K562 (cell line): ENCODE results near the gene TRAF3IP1. TPM values are rescaled to one million over a fixed set of nuclear protein-coding genes. Genes with fewer than 3 reads are reported as not detected.

Experiments
- ATAC-seq: fragments of 200-7000 bp; cut with Tn5 transposase; 3 replicates; pipeline ENCODE4 v1.9.1; 2020; ENCODE audit warnings: moderate library complexity
- BruUV-seq: library from RNA; stranded (reverse); fragments of 400-500 nt; replicated peaks from 2 replicates; lab custom pipeline; 2021; lab: Mats Ljungman, UMichigan
- CTCF ChIA-PET: fragments of 300-600 bp; formaldehyde crosslinking; extraction: SDS; loops from one replicate; lab custom pipeline; 2021; ENCODE audit warnings: low intra/inter-chr PET ratio; lab: Yijun Ruan, JAX
- POLR2A ChIA-PET: fragments of 300-600, 350-650 bp; sonication (Branson Sonifier 250); formaldehyde crosslinking; extraction: SDS; loops from one replicate; lab custom pipeline; 2021; ENCODE audit warnings: antibody characterized with exemption, inconsistent platforms; lab: Yijun Ruan, JAX
- DNase-seq, 4 experiments: peaks; one replicate each; pipeline versions ENCODE4 v3.0.0 to v3.0.0-alpha.2; 2011 to 2018; ENCODE audit warnings: low spot score in 3 of 4, mixed read lengths in 3 of 4; ENCODE audit errors: extremely low read depth in 1 of 4
- FAIRE-seq: peaks from 2 replicates; lab custom pipeline; 2011; peaks lifted over from hg19 to GRCh38; lab: Jason Lieb, UNC
- H2AFZ ChIP-seq: 2 replicates; pipeline ENCODE4 v1.6.0; 2011; ENCODE audit warnings: low read depth, low read length, control low read depth, inconsistent platforms
- H3K27ac ChIP-seq: fragments of 200-600 bp; 3 replicates; pipeline ENCODE4 v1.8.0; 2011; ENCODE audit warnings: low read depth, mild to moderate bottlenecking, control low read depth, inconsistent platforms, low read length, moderate library complexity, mixed read lengths; ENCODE audit errors: extremely low read depth
- H3K27me3 ChIP-seq, 2 experiments: fragments of 300-600 bp in 1 of 2; 2 replicates in 1 of 2; 3 replicates in 1 of 2; pipeline versions ENCODE4 v1.6.0 to v1.8.0; 2011; ENCODE audit warnings: inconsistent platforms in 2 of 2, low read length in 2 of 2, mild to moderate bottlenecking in 1 of 2, mixed read lengths in 1 of 2, moderate library complexity in 1 of 2; ENCODE audit not compliant: control insufficient read depth in 2 of 2, insufficient read depth in 2 of 2
- H3K36me3 ChIP-seq: fragments of 300-600 bp; 3 replicates; pipeline ENCODE4 v1.8.0; 2011; ENCODE audit warnings: mild to moderate bottlenecking, low read length, inconsistent platforms; ENCODE audit not compliant: control insufficient read depth, insufficient read depth
- H3K4me1 ChIP-seq, 2 experiments: fragments of 200-600 bp in 1 of 2; replicated peaks in 1 of 2; 2 replicates in 1 of 2; 3 replicates in 1 of 2; pipeline versions ENCODE4 v1.5.1 to v1.8.0; 2011; ENCODE audit warnings: inconsistent platforms in 2 of 2, low read length in 2 of 2, mild to moderate bottlenecking in 1 of 2, mixed read lengths in 1 of 2, moderate library complexity in 1 of 2; ENCODE audit not compliant: control insufficient read depth in 2 of 2, insufficient read depth in 2 of 2
- H3K4me2 ChIP-seq: 2 replicates; pipeline ENCODE4 v1.6.1; 2011; ENCODE audit warnings: low read length, control low read depth, inconsistent platforms, mixed read lengths; ENCODE audit not compliant: insufficient read depth
- H3K4me3 ChIP-seq: fragments of 200-600 bp; sonication (generic), shearing (Covaris generic); 2 replicates; pipeline ENCODE4 v1.5.1; 2016; ENCODE audit warnings: control low read depth, inconsistent platforms
- H3K79me2 ChIP-seq: fragments of 200-600 bp; 3 replicates; pipeline ENCODE4 v1.8.0; 2011; ENCODE audit warnings: low read length, inconsistent platforms; ENCODE audit not compliant: control insufficient read depth, insufficient read depth
- H3K9ac ChIP-seq, 2 experiments: 2 replicates each; pipeline versions ENCODE4 v1.6.0 to v1.6.1; 2011; ENCODE audit warnings: low read depth in 2 of 2, low read length in 2 of 2, control low read depth in 1 of 2, inconsistent platforms in 1 of 2, mild to moderate bottlenecking in 1 of 2, mixed read lengths in 1 of 2; ENCODE audit not compliant: insufficient read depth in 1 of 2
- H3K9me1 ChIP-seq: one replicate; pipeline ENCODE4 v1.6.0; 2011; ENCODE audit warnings: inconsistent platforms, mild to moderate bottlenecking, low read length, moderate library complexity; ENCODE audit not compliant: control insufficient read depth, insufficient read depth
- H3K9me3 ChIP-seq: replicated peaks from 2 replicates; pipeline ENCODE4 v1.5.1; 2011; ENCODE audit warnings: low read depth, low read length, inconsistent platforms; ENCODE audit not compliant: control insufficient read depth, insufficient read depth
- H4K20me1 ChIP-seq: replicated peaks from 2 replicates; pipeline ENCODE4 v1.6.1; 2011; ENCODE audit warnings: low read length, inconsistent platforms, mixed read lengths; ENCODE audit not compliant: control insufficient read depth, insufficient read depth
- KAT2B ChIP-seq: IDR thresholded peaks from one replicate; pipeline ENCODE4 v1.6.1; 2012; ENCODE audit warnings: low read depth, mild to moderate bottlenecking, control low read depth, inconsistent platforms, low read length, moderate library complexity
- NR2C2 ChIP-seq, 2 experiments: fragments of 200-800 bp in 1 of 2; sonication (Bioruptor generic) in 1 of 2; sonication (generic) in 1 of 2; formaldehyde crosslinking in 1 of 2; IDR thresholded peaks; 2 replicates each; pipeline versions ENCODE4 v1.6.1 to v1.8.0; 2016 to 2022; ENCODE audit warnings: mild to moderate bottlenecking in 1 of 2, missing compliant biosample characterization in 1 of 2, missing genetic modification characterization in 1 of 2, missing genetic modification reagents in 1 of 2
- POLR2G ChIP-seq: fragments of 200-400 bp; formaldehyde crosslinking; IDR thresholded peaks from 2 replicates; pipeline ENCODE4 v1.6.1; 2017; ENCODE audit warnings: low read depth, mild to moderate bottlenecking, antibody characterized with exemption, low read length, moderate library complexity
- SMAD4 ChIP-seq: fragments of 250-450 bp; sonication (Bioruptor Pico); conservative IDR thresholded peaks from 2 replicates; pipeline ENCODE4 v1.8.0; 2021; ENCODE audit warnings: inconsistent platforms, mild to moderate bottlenecking, moderate library complexity
- ZBTB26 ChIP-seq: fragments of 450-650 bp; formaldehyde crosslinking; IDR thresholded peaks from 2 replicates; pipeline ENCODE4 v1.4.0; 2022; ENCODE audit warnings: missing genetic modification characterization
- ZNF140 ChIP-seq: fragments of 250-450 bp; sonication (Bioruptor Pico); IDR thresholded peaks from 2 replicates; pipeline ENCODE4 v1.8.0; 2021; ENCODE audit warnings: moderate library complexity, mild to moderate bottlenecking, inconsistent platforms
- ZSCAN32 ChIP-seq: fragments of 450-650 bp; formaldehyde crosslinking; IDR thresholded peaks from 2 replicates; pipeline ENCODE4 v1.4.0; 2020; ENCODE audit warnings: mild to moderate bottlenecking, moderate library complexity
- WGBS: fragments of 100-300 bp; shearing (Covaris generic); methylation state at CpG from one replicate; pipeline ENCODE4 v1.1.6; 2016; ENCODE audit warnings: low coverage, mixed read lengths; ENCODE audit not compliant: insufficient coverage; ENCODE audit errors: missing lambda C conversion rate; 5-methylcytosine and 5-hydroxymethylcytosine counted together
- in situ Hi-C: fragments of 300-500 bp; cut with MboI; formaldehyde crosslinking; loops from 4 replicates; pipeline ENCODE4 v1.15.0; 2018; ENCODE audit warnings: inconsistent platforms, mixed read lengths
- intact Hi-C: fragments of 100-400 bp; cut with micrococcal nuclease; formaldehyde crosslinking; loops from 2 replicates; pipeline ENCODE4 v1.14.2; 2022
- polyA plus RNA-seq, 8 experiments: library from polyadenylated mRNA; depleted of rRNA in 4 of 8; stranded (reverse) in 5 of 8; unstranded in 3 of 8; fragments of >200 nt; fragmentation: Nextera tagmentation in 2 of 8; fragmentation: Illumina TruSeq in 1 of 8; extraction: Ambion mirVana in 2 of 8; extraction: Trizol in 1 of 8; gene quantifications; 2 replicates each; pipeline versions ENCODE4 v1.2.1 to v1.2.3, GENCODE V29; 2011 to 2014; ENCODE audit warnings: inconsistent platforms in 1 of 8, missing spikeins in 1 of 8
- total RNA-seq, 7 experiments: library from RNA; depleted of rRNA in 6 of 7; stranded (reverse); fragments of >200 nt in 6 of 7; fragmentation: Illumina TruSeq in 2 of 7; extraction: Trizol in 2 of 7; gene quantifications; 2 replicates each; pipeline versions ENCODE4 v1.2.1 to v1.2.3, GENCODE V29; 2011 to 2021; ENCODE audit warnings: low replicate concordance in 1 of 7

Gene TRAF3IP1
- total and polyA plus RNA-seq, 9 of the 15 experiments (the other 6 are each of a cell fraction or from before 2014, with no cell fraction given) = 1.3 to 7.4 (median 3.4) TPM

- FAIRE-seq = no peak
Observed at GRCh38 chr2:238296638-238297457, 23.5 kb upstream of the TRAF3IP1 start.

More at GRCh38 chr2:238296638-238297457, 23.5 kb upstream of the TRAF3IP1 start:
- Histone ChIP-seq H3K27me3 (peaks cover 0 to 7% of the 10 kb centered on the region in 2 experiments; a peak in 1 of 5 replicates), H3K4me3 (no peak overlapping the region), H3K79me2 (no peaks in the 10 kb centered on the region), H2AFZ (no peak overlapping the region), H3K9me1 (no peaks in the 10 kb centered on the region), H3K4me2 (no peak overlapping the region), H3K9me3 (no peaks in the 10 kb centered on the region), H4K20me1 (no peaks in the 10 kb centered on the region), H3K36me3 (no peaks in the 10 kb centered on the region), H3K4me1 (peaks cover 4 to 5% of the 10 kb centered on the region in 2 experiments; a peak in 2 of 5 replicates), H3K9ac (no peak overlapping the region), H3K27ac (no peak overlapping the region)
- ChIA-PET POLR2A (interaction anchor here (0.5 kb wide), 1 partner anchor 561 kb away, joined by 3 read pairs; no protein-coding TSS in a partner anchor), CTCF (no interaction called here)
- WGBS = 19% methylated on average over 13 of the region's 24 CpGs
- no peak for TF ChIP-seq SMAD4 (CRISPR knock-in tag)
- TF ChIP-seq KAT2B = no peak
- no peak for TF ChIP-seq NR2C2 (CRISPR knock-in tag; IDR thresholded peaks at IDR 0.05)
- no peak for TF ChIP-seq NR2C2 (tag; IDR thresholded peaks at IDR 0.05)
- TF ChIP-seq POLR2G = no peak
- TF ChIP-seq ZBTB26 (CRISPR knock-in tag) = no peak
- no peak for TF ChIP-seq ZSCAN32 (CRISPR knock-in tag)
- no peak for TF ChIP-seq ZNF140 (CRISPR knock-in tag)
- DNase-seq (no peak), ATAC-seq (peak; percentile 36; the same call in 2 of the 3 replicates)
- intact Hi-C loops = no loop called here
- in situ Hi-C loops = no loop called here
- no TSS peak for BruUV-seq
